Kidney glomerular epithelial cell (primary cell): Measurements from ENCODE around the gene YPEL3.
"Not testable (repeated sequence)": the region's sequence is repeated elsewhere in the genome, so short reads cannot be mapped to it uniquely, and the experiment has no call there.

ENCODE experiments used
- DNase-seq: peaks from one replicate; lab custom pipeline; 2025; lab: John Stamatoyannopoulos, UW

YPEL3 gene, protein sequence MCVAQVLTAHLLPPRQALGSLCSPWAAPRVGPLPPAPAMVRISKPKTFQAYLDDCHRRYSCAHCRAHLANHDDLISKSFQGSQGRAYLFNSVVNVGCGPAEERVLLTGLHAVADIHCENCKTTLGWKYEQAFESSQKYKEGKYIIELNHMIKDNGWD

GRCh38 chr16:30096105-30096861 lies at the start of gene YPEL3:
Gene YPEL3 (minus strand): TSS chr16:30096213. CDS start chr16:30095482, 731 bp downstream.
- DNase-seq: peak; percentile 72

DNA sequence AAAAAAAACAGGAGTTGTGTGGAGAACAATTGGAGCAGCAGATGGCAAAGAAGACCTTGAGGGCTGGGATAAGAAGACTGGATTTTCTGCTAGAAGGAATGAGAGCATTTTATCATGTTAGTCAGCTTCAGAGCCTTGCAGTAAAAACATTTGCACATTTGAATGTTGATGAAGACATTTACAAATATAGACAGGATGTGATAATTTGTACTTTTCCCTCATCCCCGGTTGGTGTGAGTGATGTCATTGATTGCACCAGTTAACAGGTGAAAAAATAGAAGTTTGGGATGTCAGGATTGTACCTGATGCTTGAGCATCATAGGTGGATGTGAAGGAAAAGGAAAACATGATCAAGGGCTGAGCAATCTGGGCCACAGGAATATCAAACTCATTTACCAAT lies 49.6 kb upstream of the YPEL3 start:
- DNase-seq: no peak

GRCh38 chr16:30144917-30145316 lies 48.9 kb upstream of the YPEL3 start:
- DNase-seq: no peak

DNA sequence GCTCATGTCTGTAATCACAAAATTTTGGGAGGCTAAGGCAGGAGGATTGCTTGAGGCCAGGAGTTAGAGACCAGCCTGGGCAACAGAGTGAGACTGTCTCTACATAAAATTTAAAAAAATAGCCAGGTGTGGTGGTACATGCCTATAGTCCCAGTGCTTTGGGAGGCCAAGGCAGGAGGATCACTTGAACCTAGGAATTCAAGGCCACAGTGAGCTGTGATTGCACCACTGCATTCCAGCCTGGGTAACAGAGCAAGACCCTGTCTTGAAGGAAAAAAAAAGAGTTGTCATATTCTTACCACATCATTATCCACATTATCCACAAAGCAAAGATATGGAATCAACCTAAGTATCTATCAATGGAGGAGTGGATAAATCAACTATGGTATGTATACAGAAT lies 48.0 kb upstream of the YPEL3 start:
- DNase-seq: no peak

GRCh38 chr16:30143347-30143702 lies 47.3 kb upstream of the YPEL3 start:
- no peak for DNase-seq

DNA sequence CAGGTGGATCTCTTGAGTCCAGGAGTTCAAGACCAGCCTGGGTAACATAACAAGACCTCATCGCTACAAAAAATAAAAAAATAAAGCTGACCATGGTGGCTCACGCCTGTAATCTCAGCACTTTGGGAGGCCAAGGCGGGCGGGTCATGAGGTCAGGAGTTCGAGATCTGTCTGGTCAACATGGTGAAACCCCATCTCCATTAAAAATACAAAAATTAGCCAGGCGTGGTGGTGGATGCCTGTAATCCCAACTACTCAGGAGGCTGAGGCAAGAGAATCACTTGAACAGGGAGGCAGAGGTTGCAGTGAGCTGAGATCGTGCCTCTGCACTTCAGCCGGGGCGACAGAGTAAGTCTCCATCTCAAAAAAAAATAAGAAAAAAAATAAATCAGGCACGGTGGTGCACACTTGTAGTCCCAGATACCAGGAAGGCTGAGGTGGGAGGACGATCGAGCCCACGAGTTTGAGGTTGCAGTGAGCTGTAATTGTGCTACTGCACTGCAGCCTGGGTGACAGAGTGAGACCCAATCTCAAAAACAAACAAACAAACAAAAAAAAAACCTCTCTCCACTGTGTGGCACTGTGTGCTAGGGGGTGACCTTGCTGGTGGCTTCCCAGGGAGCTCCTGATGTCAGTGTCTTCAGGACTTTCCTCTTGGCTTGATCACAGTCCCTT lies 46.8 kb upstream of the YPEL3 start:
- DNase-seq: no peak

DNA sequence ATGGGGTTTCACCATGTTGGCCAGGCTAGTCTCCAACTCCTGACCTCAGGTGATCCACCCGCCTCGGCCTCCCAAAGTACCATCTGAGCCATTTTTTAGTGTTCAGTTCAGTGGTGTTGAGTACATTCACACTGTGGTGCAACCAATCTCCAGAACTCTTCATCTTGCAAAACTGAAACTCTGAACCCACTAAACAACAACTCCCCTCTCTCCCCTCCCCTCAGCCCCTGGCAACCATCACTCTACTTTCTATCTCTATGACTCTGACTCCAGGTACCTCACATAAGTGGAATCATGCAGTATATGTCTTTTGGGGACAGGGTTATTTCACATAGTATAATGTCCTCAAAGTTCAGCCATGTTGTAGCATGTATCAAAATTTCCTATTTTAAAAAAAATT lies 45.7 kb upstream of the YPEL3 start:
- no peak for DNase-seq

GRCh38 chr16:30139583-30140481 lies 43.8 kb upstream of the YPEL3 start:
- DNase-seq: no peak

DNA sequence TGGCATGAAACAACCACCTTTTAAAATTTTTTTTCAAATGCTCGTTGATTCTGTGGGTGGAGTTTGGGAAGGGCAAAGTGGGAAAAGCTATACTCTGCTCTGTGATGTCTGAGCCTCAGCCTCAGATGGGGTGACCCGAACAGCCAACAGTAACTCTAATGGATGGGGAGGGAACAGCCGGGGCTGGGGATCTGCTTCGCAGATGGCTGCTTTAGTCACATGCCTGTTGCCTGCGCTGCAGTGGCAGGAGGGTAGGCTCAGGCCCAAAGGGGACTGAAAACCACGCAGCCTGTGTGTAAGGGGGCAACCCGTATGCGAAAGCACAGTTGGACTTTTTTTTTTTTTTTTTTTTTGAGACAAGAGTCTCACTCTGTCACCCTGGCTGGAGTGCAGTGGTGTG lies 41.9 kb upstream of the YPEL3 start:
- no peak for DNase-seq

- no peak for DNase-seq
These were observed 41.1 kb upstream of the YPEL3 start for GRCh38 chr16:30136971-30137605.

DNA sequence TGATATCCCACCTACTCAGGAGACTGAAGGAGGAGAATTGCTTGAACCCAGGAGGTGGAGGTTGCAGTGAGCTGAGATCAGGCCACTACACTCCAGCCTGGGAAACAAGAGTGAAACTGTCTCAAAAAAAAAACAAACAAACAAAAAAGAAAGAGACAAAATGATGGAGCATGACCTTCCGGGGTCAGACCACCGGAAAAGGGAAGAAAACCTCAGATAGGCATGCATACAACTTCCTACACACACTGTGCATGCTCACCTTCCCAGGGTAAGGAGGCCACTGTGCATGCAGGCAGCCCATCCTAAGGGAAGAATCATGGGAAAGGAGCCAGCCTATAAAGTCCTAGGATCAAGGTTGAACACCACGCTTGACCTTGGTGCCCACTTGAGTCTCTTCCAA lies 36.6 kb upstream of the YPEL3 start:
- DNase-seq: no peak

DNA sequence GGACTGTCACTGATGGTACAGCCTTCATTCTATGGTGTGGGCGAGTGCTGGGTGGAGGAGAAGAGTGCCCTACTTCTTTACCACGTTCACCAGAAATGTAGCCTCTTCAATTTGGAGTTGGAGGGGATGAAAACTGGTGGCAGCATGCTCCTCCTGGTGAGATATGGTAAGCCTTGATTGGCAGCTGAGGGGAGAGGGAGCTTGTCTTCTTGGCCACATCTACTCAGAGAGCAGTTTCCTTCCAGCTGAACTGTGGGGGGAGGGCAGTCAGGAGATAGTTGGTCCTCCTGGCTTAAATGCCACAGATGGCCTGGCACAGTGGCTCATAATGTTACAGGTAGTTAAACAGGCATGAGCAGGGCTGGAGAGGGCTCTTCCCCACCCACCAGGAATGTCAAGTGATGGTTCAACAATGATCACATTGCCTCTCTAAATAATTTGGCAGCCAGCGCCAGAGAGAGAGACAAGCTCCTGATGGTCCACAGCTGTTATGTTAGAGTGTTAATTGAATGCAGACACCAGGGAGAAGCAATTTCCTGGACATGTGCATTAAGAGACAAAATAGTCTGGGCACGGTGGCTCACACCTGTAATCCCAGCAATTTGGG lies 36.0 kb upstream of the YPEL3 start:
- DNase-seq: no peak

GRCh38 chr16:30127993-30128392 lies 32.0 kb upstream of the YPEL3 start:
- no peak for DNase-seq

DNA sequence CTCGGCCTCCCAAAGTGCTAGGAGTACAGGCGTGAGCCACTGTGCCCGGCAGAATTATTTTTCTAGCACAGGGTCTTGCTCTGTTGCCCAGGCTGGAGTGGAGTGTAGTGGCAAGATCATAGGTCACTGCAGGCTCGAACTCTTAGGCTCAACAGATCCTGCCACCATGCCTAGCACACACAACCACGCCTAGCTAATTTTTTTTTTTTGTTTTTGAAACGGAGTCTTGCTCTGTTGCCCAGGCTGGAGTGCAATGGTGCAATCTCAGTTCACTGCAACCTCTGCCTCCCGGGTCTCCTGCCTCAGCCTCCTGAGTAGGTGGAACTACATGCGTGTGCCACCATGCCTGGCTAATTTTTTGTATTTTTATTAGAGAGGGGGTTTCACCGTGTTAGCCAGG lies 29.7 kb upstream of the YPEL3 start:
- DNase-seq: not testable (repeated sequence)

DNA sequence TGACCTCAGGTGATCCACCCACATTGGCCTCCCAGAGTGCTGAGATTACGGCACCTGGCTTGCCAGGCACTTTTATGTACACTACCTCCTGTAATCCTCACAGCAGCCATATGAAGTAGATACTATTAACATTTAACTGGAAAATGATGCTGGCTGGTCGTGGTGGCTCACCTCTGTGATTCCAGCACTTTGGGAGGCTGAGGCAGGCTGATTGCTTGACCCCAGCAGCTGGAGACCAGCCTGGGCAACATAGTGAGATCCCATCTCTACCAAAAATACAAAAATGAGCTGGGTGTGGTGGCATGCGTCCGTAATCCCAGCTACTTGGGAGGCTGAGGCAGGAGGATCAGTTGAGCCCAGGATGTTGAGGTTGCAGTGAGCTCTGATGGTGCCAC lies 29.0 kb upstream of the YPEL3 start:
- DNase-seq: no peak

GRCh38 chr16:30122604-30123160 lies 26.7 kb upstream of the YPEL3 start:
- DNase-seq: no peak

DNA sequence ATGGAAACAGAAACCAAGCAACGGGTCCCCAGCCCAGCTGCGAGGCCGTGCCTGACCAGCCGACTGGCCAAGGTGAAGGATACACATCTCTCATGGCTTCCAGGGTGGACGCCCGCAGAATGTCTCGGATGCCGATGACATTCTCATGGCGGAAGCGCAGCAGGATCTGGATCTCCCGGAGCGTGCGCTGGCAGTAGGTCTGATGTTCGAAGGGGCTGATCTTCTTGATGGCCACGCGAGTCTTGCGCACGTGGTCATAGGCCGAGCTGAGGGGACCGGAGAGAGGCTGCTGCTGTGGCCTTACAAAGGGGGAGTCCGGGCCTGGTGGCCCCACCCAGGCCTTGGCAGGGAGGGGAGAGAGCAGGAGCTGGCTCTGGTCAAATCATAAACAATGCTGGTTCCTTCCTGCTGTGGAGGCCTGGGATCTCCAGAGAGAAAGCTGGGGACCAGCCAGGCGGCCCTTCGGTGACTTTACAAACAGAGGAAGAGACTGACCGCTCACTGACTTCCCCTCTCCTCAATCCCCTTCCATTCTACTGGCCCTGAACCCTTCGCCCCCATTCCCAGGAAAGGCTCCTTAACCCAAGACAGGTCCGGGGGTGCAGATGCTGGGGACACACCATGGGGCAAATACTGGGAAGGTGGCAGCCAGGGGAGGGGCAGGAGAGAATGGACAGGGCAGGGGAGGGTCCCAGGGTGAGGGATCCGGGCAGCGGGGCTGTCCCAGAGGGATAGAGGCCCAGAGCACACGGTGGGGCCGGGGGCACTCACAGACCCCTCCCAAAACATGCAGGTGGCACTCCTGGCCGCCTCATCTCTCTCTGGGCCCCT lies 25.9 kb upstream of the YPEL3 start:
- no peak for DNase-seq

DNA sequence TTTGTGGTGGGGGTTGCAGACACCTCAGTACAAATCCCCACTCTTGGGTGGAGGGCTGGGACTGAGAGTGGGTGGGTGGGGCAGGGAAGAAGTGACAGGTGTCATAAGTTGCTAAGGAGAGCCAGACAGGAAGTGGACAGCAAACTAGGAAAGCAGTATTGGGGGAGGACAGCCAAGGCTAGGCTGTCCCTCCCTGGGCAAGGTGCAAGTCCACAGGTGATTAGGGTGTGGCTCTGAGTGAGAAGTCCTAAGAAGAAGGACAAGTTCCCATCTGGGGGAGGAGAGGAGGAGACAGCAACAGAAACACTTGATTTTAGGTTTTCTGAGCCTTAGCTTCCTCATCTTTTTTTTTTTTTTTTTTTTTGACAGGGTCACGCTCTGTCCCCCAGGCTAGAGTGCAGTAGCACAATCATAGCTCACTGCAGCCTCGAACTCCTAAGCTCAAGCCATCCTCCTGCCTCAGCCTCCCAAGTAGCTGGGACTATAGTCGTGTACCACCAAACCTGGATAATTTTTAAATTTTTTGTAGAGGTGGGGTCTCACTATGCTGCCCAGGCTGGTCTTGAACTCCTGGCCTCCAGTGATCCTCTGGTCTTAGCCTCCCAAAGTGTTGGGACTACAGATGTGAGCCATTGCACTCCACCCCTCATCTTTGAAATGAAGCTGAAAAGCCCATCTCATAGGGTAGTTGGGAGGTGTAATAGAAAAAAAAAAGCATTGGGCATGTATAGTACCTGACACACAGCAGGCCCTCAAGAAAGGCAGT lies 24.5 kb upstream of the YPEL3 start:
- DNase-seq: no peak

DNA sequence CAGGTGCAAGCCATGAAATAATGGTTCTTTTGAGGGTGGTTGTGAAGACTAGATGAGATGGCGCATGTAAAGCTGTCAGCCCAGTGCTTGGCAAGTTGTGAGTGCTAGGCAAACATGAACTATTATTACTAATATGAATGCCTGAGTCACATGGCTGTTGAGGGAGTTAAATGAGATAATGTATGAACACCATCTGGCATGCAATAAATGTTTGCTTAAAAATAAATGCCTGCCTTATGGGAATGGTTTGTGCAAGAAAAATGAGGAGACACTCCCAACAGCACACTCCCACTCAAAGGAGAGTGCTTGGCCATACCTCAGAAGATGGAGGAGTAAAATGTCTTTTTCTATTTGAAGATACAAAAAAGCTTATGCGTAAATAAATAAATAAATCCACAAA lies 23.4 kb upstream of the YPEL3 start:
- no peak for DNase-seq

DNA sequence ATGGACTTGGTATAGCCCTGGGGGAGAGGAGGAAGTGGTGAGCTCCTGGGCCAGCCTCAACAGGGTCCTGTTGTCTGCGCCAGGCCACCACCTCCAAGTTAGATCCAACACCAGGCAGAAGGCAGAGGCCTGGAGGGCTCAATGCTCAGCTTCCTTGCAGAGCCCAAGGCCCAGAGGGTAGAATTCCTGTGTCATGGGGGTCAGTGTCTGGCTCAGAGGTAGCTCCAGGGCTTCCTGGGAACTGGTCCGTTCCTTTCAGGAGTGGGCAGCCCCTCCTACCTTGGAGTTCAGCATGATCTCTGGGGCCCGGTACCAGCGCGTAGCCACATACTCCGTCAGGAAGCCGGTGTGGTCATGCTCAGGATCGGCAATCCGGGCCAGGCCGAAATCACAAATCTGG lies 21.8 kb upstream of the YPEL3 start:
- no peak for DNase-seq
